NCI-H187 treated with DMSO at 0.1 percent for 48 hours (cell line): ENCODE measurements around the gene UBQLN4.
"Not testable (repeated sequence)": the region's sequence is repeated elsewhere in the genome, so short reads cannot be mapped to it uniquely, and the experiment has no call there.

Experiments used
- DNase-seq: peaks from one replicate; lab custom pipeline; 2025; lab: John Stamatoyannopoulos, UW

The UBQLN4 gene

DNA sequence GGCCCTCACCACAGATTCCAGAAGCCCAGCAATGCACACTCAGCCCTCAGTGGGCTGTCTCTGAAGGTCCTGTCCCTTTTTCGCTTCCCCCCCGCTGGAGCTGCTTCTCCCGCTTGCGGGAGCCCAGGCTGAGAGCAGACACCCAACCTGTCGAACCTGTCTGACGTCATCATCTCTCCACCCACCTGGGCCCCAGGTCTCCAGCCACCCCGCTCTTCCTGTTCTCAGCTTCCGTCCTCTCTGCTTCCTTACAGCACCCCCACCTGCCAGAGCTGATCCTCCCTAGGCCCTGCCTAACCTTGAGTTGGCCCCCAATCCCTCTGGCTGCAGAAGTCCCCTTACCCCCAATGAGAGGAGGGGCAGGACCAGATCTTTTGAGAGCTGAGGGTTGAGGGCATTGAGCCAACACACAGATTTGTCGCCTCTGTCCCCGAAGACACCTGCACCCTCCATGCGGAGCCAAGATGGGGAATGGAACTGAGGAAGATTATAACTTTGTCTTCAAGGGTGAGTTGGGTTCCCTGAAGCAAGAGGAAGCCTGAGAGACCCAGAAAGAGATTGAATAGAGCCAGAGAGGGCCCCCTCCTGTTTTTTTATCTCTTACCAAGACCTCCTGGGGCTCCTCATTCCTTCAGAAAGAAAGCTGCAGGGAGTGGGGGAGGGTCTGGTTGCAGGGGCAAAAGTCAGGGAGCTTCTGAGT is 7.5 kb upstream of the UBQLN4 start, which contains the start of gene RAB25:
RAB25 (plus strand) TSS at position 224 of the 700 bp plus-strand sequence; CDS start at position 465, 241 bp downstream.
- no peak for DNase-seq

DNA sequence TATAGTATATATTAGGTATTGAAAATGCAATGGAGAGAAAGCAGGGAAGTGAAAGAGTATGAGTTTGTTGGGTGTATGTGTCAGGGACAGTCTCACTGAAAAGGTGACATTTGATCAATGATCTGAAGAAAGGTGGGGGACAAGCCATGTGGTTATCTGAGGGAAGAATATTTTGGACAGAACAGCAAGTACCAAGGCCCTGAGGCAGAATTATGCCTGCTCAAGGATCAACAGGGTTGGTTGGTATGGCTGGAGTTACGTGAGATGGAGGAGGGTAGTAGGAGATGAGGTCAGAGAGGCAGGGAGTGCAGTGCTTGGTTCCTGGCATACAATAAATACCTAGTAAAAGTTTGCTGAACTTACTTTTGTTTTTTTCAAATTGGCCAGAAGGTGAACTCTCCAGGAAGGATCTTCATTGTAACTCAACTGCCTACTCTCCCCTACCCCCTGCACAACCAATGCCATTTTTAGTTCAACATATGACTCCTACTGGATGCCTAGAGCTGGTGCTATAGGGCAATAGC is 2.8 kb upstream of the UBQLN4 start:
- no peak for DNase-seq

DNA sequence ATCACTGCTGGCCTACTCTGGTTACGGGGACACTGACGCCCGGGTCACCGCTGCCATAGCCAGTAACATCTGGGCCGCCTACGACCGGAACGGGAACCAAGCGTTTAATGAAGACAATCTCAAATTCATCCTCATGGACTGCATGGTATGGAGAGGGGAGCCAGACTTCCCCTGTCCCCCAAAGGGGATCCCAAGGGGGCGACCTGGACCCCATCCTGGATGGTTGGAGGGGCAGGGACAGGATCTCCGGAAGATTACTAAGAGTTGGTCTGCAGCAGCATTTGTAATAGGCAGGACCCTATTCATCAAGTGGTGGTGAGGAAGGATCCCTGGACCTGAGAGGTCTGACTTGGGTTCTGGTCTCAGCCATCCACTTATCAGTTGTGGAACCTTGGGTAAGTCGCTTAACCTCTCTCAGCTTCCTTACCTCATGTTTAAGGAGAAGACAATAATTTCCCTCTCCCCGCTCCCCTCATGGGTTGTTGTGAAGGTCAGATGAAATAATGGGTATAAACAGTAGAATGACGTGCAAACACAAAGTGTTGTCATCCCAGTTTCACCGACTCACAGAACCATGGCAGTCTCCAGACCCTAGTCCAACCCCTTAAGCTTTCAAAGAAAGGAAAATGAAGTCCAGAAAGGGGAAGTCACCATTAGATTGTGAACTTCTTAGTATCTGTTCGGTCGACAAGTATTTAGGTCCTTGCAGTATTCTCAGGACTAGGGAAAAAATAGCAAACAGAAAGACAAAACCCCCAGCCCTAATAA is 1.9 kb upstream of the UBQLN4 start:
- no peak for DNase-seq

DNA sequence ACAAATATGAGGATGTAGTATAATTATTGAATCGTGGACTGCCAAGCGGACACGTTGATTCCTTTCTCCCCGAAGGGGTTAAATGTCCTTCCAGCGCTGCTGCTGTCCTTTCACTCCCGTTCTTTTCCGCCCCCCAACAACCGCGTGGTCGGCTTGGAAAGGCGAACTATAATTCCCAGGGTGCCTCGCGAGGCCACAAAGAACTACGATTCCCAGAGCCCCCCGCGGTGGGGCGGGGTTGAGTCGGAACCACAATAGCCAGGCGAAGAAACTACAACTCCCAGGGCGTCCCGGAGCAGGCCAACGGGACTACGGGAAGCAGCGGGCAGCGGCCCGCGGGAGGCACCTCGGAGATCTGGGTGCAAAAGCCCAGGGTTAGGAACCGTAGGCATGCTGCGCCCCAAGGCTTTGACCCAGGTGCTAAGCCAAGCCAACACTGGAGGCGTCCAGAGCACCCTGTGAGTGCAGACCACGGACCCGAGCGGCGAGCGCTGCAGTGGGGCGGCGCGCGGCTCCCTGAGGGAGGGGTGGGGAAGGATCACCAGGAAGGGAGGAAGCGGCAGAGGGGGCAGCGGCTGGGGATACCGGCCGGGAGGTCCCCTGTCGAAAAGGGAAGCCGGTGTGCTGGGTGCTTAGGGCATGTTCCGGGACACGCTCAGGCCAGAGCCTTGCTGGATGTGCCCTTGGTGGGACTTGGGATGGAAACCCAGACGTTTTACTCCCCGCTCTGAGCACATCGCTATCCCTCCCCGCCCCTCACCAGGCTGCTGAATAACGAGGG is 1.1 kb upstream of the UBQLN4 start, which contains the start of gene LAMTOR2:
LAMTOR2 (plus strand) TSS at position 283 of the 781 bp plus-strand sequence; CDS start at position 391, 108 bp downstream.
- DNase-seq, result peak; percentile 100

DNA sequence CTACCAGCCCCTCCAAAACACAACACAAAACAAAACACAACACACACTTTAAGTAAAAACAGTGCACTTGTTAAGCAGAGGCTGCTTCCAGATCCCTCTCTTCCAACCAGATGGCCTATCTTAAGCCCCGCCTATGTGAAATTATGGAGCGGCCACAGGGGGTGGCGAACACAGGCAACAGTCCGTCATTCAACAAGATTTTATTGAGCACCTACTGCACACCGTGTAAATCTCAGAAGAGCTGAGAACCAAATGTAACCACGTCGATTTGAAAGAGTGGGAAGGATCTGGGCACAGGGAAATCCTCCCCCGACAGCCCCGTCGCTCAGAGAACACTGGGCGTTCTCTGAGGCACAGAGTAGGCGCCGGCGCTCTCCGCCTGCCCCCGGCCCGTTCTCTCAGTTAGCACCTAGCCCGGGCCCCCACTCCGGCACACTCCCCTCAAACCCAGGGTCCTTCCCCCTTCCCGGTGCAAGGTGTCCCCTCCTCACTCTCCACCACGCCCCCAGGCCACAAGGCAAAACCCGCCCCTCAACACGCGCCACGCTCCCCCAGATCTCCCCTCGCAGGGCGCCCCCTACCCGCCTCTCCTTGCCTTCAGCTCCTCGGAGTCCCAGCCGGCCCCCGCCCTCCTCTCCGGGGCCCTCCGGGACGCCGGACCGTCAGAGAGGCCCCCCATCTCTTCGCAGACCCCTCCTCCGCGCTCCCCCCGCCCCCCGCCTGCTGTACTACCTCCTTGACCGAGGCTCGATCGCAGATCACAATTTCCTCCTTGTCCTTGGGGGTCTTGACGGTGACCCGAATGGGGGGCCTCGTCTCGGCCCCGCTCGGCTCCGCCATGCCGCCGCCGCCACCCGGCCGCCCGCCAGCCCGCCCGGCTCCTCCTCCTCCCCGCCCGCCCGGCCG is 483 bp downstream of the UBQLN4 start:
- no peak for DNase-seq

DNA sequence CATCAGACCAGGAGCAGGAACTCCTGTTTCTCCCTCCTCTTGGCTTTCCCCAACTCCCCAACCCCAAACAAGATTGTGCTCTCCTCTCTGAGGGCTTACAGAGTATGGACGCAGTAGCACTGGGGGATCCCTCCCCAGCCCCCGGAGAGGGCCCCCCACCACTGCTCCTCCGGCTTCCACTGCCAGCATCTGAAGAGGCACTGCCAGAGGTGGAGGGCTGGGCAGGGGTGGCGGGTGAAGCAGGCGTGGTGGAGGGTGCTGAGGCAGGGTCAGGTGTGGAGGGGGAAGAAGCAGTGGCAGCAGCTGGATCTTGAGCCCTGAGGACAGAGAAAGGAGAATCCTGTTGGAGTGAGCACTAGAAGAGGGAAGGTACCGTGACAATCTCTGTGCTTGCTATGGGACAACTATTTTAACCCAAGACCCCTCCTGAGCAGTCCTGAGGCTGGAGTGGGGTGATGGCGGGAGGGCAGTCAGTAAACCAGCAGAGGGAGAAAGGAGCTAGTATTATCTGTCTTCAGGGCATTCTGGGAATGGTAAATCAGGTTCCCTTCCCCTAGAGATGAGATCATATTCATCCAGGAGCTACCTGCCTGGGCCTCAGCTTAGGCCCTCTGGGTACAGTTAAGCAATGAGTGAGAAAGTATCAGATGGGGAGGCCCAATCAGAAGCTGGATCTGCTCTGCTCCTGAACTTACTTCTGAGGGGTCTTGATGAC is 2.4 kb downstream of the UBQLN4 start:
- no peak for DNase-seq

DNA sequence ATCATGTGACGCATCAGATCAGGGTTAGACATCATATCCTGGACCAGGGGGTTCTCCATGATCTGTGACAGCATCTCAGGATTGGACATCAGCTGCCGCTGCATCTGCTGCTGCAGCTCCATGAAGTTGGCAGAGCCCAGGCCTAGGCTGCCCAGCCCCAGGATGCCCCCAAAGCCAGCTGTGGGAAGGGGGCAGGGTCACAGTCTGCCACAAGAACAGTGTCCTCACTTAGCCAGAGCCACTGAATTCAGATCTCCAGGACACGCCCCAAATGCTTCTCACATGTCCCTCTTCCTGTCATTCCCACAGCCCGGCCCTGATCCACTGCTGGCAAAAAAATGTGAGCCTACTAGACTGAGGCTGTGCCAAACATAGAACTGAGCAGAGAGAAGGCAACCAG is 3.2 kb downstream of the UBQLN4 start:
- no peak for DNase-seq

DNA sequence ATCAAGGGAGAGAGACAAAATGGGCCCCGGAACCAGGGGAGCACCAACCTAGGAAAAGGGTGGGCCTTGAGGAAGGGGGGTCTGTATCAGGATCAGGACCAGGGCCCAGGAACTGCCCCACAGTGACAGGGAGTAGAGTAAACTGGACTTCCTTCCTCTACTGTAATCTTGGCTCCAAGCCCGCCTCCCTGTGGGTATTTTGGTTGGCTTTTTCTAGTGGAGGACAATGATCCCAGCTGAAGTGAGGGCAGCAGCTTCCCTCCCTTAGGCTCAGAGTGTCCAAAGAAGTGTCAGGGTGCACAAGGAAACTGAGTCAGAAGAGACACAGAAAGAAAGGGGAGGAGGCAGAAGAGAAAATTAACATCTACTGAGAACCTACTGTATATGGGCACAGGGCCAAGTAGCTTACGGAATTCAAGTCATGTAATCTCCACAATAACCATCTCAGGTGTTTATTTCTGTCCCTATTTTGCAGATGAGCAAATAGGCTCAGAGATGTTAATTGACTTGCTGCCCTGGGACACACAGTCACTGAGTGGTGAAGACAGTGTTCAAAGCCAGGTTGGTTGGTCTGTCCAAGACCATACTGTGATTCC is 4.8 kb downstream of the UBQLN4 start:
- no peak for DNase-seq

DNA sequence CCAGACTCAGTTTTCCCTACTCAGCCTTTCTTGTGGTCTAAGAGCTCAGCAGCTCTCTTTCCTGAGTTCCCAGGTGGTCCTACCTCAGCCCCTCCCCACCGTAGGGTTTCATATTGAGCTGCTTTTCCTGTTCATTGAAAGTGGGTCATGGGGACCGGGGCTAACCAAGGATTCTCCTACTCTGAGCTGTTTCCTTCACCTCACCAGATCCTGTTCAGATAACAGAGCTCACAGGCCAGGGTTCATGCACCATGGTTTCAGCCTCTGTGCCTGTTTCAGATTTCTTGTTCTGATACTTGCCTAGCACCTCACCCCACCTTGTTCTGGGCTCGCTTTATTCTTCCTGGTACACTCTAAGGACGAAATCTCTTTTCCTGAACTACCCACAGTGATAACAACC is 8.5 kb downstream of the UBQLN4 start:
- DNase-seq, result no peak

DNA sequence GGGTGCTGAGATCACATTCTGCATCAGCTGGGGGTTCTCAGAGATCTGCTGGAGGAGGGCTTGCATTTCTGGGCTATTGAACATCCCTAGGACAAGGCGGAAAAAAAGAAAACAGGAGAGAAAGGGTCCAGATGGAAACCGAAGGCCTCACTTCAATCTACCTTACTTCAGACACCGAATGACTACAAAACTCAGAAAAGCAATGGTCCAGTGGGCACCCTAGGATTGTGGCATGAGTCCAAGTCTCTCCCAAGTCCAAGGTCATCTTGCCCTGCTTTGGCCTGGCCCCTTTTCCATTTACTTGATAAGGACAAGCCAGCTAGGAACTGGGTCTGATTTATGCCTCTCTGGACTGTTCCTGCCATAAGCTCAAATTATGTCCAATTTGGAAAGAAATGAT is 10.8 kb downstream of the UBQLN4 start:
- DNase-seq, result no peak

DNA sequence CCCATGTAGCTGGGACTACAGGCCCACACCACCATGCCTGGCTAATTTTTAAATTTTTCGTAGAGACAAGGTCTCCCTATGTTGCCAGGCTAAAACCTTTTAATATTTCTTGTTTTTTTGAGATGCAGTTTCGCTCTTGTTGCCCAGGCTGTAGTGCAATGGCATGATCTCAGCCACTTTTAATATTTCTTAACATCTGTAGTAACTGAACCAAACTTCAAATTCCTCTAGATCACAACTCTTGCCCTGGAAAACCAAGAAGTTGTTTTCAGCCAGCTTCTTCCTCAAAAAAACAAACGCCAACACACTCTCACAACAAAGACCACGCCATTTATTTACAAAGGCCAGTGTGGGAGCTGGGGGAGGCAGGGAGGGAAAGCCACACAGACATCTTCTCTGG is 18.6 kb downstream of the UBQLN4 start:
- DNase-seq, result not testable (repeated sequence)

DNA sequence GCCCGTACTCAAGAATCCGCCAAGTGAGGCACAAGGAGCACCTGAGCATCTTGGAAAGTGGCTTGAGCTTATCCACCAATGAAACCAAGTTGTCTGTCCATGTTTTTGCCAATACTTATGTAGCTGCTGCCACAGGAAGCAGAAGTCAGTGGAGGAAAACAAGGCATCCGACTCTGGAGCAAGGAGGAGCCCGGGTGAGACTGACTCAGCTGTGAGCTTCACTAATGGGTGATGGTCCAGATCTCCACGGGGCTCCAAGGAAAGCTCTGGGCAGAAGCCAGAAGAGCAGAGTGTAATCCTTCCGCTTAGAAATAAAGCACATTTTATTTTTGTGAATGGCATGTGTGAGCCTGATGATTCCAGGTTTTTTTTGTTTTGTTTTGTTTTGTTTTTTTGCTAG is 20.6 kb downstream of the UBQLN4 start:
- no peak for DNase-seq

DNA sequence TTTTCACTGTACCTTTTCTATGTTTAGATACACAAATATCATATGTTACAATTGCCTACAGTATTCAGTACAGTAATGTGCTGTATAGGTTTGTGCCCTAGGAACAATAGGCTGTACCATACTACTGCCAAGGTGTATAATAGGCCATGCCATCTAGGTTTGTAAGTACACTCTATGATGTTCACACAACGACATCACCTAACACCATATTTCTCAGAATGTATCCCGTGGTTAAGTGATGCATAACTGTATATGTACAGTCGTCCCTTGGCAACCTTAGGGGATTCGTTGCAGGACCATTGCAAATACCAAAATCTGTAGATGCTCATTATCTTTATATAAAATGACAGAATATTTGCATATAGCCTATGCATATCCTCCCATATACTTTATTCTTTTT is 27.0 kb downstream of the UBQLN4 start:
- DNase-seq, result no peak

DNA sequence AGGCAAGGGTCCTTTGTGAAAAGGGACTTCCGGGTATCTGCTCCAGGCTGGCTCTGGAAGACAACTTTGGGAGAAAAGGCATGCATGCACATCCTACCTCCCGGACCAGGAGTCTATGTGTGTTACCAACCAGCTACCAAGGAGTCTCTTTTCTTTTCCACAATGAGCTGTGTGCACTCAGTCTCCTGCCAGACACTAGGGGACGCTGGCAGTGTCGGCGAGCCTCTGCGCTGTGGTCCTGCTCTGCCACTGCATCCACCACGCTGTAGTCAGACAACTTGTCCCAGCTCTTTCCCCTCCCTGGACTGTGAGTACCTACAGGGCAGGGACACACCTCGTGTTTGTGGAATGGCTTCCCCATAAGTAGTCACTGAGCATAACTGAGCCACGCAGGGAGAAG is 27.7 kb downstream of the UBQLN4 start:
- DNase-seq, result no peak

DNA sequence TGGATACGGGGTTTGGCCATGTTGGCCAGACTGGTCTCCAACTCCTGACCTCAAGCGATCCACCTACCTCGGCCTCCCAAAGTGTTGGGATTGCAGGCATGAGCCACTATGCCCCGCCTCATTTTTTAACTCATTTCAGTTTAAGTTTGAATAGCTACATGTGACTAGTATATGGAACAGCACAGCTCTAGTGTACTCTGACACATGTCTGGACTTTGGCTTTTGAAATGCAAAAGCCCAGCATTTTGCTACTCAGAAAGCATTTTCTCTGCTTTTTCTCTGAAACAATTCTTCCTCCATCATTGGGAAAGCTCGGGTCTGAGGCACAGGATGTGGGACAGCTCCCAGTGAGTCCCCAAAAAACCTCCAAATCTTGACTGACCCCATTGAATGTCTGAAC is 28.8 kb downstream of the UBQLN4 start:
- no peak for DNase-seq

DNA sequence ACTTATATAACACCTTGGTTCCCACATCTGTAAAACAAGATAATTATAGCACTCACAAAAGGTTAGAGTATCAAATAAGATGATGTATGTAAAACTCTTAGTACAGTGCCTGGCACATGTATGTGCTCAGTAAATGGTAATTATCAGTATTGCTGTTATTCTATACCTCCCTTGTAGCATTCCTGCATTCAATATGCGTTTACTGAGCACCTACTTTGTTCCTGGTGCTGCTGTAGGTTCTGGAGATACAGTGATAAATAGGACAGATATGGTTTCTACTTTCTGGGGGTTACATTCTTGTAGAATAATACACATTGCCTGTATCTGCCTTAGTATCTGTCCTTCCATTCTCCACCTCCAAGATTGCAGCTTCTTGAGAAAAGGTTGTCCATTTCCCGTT is 31.6 kb downstream of the UBQLN4 start:
- DNase-seq, result no peak

DNA sequence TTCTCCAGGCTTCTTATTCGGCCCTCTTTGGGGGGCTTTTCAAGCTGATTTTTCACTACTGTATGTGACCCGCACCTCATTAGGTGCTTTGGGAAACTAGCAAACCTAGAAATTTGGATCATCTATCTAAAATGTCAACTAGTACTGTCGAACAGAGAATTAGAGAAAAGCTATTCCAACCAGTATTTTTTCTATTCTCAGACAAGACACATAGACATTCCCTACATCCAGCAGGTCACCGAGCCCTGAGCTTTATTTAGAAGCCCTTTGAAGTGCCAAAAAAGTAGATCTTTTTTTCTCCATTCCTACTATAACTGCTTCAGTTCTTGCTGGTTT is 32.5 kb downstream of the UBQLN4 start:
- DNase-seq, result no peak

DNA sequence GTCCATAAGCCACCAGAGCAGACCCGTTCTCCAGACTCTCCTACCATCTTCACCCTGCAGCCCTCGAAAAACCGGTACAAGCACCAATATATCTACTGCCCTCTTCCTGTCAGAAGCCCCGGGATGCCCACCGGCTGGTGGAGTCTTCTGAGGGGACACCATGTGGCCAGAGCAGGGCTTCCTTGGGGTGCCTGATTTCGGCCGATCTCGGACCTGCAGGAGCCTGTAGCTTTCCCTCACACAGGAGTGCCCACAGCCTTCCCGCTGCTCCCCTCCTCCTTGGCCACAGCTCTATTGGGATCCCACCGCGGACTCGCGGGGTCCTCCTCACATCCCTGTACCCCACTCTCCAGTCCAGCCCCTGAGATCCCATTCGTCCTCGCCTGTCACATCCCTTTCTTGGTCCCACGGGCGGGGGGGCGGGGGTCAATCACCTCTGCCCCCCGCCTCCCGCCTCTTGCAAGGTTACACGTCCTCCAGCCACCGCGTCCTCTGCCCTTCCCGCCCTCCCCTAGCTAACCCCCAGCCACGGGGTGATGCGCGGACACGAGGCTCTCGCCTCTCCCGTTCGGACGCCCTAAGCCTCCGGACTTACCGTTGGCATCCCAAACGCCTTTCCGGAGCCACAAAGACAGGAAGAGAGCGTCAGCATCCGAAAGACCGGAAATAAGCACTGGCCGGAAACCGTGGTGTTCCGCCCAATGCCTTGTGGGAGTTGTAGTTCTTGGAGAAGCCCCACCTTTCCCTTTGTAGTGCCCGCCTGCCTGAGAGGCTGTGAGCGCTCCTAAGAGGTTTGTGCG is 33.1 kb downstream of the UBQLN4 start, which contains the start of gene SSR2:
SSR2 (minus strand) TSS at position 659 of the 800 bp plus-strand sequence. CDS start 784 bp downstream, outside the sequence.
- DNase-seq, result peak; percentile 96

DNA sequence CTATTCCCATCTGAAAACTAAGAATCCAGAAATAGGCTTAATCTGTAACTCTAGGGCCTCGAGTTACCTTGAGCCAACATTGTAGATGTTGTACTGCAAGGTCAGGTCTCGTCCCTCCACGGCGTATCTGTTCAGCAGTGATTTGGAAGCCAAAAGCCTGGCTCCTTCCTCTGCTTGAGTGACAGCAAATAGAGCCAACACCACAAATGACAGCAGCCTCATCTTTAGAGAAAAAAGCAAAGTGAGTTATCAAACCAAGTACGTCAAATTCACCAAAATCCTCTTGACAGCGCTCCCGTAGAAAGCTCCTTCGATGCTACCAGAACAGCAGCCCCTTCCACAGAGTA is 33.7 kb downstream of the UBQLN4 start:
- no peak for DNase-seq

DNA sequence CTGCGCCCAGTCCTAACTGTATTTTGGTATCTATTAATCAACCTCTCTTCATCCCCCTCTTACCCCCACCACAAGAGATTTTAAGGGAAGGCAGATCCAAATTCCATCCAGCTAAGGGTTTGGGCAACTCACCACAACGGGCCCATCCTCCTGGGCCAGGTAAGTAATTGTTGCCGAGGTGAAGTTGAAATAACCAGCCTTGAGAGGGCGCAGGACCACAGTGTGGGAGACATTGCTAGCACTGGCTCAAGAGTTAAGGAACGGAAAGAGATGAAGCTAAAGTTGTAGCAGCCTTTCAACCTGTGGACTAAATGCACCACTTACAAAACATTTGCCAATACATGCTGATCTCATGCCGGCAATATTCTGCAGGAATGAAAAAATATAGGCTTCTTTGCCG is 38.8 kb downstream of the UBQLN4 start:
- no peak for DNase-seq
